DND-41 (cell line): ENCODE data around the gene DLG1.
"Not testable (repeated sequence)": the region's sequence is repeated elsewhere in the genome, so short reads cannot be mapped to it uniquely, and the experiment has no call there.

Source experiments
- ATAC-seq: fragments of 200-7000 bp; cut with Tn5 transposase; 3 replicates; pipeline ENCODE4 v1.9.1; 2021; ENCODE audit warnings: low read depth; ENCODE audit not compliant: insufficient read depth
- DNase-seq: peaks from one replicate; pipeline ENCODE4 v3.0.0-alpha.2; 2020
- H2AFZ ChIP-seq: 2 replicates; pipeline ENCODE4 v1.6.0; 2012; ENCODE audit warnings: low read depth, low read length
- H3K27ac ChIP-seq: 2 replicates; pipeline ENCODE4 v1.5.1; 2012; ENCODE audit warnings: low read length, inconsistent platforms
- H3K27me3 ChIP-seq: fragments of 200-600 bp; sonication (generic); 2 replicates; pipeline ENCODE4 v1.6.0; 2012; ENCODE audit warnings: low read length, mild to moderate bottlenecking, inconsistent platforms; ENCODE audit not compliant: insufficient read depth, poor library complexity
- H3K36me3 ChIP-seq: 2 replicates; pipeline ENCODE4 v1.5.1; 2012; ENCODE audit warnings: low read length, inconsistent platforms; ENCODE audit not compliant: insufficient read depth
- H3K4me1 ChIP-seq: 2 replicates; pipeline ENCODE4 v1.5.1; 2012; ENCODE audit warnings: mild to moderate bottlenecking, low read length; ENCODE audit not compliant: insufficient read depth
- H3K4me2 ChIP-seq: 2 replicates; pipeline ENCODE4 v1.6.0; 2012; ENCODE audit warnings: mild to moderate bottlenecking, moderate library complexity, low read length, inconsistent platforms; ENCODE audit not compliant: insufficient read depth
- H3K4me3 ChIP-seq, 2 experiments: fragments of 200-600 bp in 1 of 2; shearing (Covaris generic) in 1 of 2; 2 replicates each; pipeline ENCODE4 v1.5.1; 2012 to 2016; ENCODE audit warnings: inconsistent platforms in 2 of 2, low read length in 2 of 2, mild to moderate bottlenecking in 2 of 2, low read depth in 1 of 2, moderate library complexity in 1 of 2
- H3K79me2 ChIP-seq: 2 replicates; pipeline ENCODE4 v1.6.0; 2012; ENCODE audit warnings: low read length, inconsistent platforms; ENCODE audit not compliant: insufficient read depth
- H3K9ac ChIP-seq: 2 replicates; pipeline ENCODE4 v1.6.0; 2012; ENCODE audit warnings: low read depth, mild to moderate bottlenecking, inconsistent platforms, low read length, moderate library complexity
- H3K9me3 ChIP-seq: 2 replicates; pipeline ENCODE4 v1.5.1; 2012; ENCODE audit warnings: low read length, moderate library complexity, mild to moderate bottlenecking, inconsistent platforms; ENCODE audit not compliant: insufficient read depth, severe bottlenecking
- H4K20me1 ChIP-seq: 2 replicates; pipeline ENCODE4 v1.6.0; 2012; ENCODE audit warnings: low read length; ENCODE audit not compliant: insufficient read depth
- EZH2 ChIP-seq: IDR thresholded peaks from 3 replicates; pipeline ENCODE4 v1.6.1; 2012; ENCODE audit warnings: borderline replicate concordance, low read depth, mild to moderate bottlenecking, moderate library complexity, low read length, inconsistent platforms; ENCODE audit not compliant: severe bottlenecking
- TF ChIP-seq, protein P1 (sequence below): IDR thresholded peaks from 2 replicates; pipeline ENCODE4 v1.5.1; 2012; ENCODE audit warnings: borderline replicate concordance, low read length, moderate library complexity, mild to moderate bottlenecking; ENCODE audit not compliant: poor library complexity, severe bottlenecking; ENCODE audit errors: extremely low read depth

Gene DLG1

DNA sequence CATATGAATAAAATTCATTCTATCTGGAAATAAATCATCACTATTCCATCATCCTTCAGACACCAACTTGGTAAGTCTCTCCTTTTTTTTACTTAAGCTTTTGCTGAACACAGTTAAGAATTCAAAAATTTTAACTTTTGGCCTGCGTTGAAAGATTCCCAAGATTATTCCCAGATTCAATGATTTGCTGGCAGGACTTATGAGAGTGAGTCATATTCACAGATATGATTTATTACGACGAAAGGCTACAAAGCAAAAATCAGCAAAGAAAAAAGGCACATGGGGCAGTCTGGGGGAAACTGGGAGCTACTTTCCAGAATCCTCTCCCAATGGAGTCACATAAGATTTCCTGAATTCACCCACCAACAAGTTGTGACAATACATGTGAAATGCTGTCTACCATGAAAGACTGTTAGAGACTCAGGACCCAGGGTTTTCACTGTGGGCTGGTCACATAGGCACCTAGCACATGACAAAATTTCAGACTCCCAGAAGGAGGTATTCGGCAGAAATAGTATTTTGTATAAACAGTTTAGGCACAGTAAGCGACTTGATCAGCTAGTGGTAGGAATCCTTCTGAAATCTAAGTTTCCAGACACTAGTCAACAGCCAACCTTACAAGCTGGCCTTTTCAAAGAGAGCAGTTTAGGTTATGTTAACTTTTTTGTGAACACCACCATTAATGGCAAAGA is 82.1 kb downstream of the DLG1 start:
- H3K9me3 ChIP-seq, result no peaks in the 10 kb centered on the region
- no peak overlapping the region for H3K9ac ChIP-seq
- H3K4me2 ChIP-seq, result no peak overlapping the region
- no peak overlapping the region for H3K27ac ChIP-seq
- peaks cover 12% of the 10 kb centered on the region; the same call in 1 of the 2 replicates for H4K20me1 ChIP-seq
- no peaks in the 10 kb centered on the region for H3K27me3 ChIP-seq
- no peaks in the 10 kb centered on the region for H3K36me3 ChIP-seq
- TF ChIP-seq EZH2, result no peak
- TF ChIP-seq, protein P1, sequence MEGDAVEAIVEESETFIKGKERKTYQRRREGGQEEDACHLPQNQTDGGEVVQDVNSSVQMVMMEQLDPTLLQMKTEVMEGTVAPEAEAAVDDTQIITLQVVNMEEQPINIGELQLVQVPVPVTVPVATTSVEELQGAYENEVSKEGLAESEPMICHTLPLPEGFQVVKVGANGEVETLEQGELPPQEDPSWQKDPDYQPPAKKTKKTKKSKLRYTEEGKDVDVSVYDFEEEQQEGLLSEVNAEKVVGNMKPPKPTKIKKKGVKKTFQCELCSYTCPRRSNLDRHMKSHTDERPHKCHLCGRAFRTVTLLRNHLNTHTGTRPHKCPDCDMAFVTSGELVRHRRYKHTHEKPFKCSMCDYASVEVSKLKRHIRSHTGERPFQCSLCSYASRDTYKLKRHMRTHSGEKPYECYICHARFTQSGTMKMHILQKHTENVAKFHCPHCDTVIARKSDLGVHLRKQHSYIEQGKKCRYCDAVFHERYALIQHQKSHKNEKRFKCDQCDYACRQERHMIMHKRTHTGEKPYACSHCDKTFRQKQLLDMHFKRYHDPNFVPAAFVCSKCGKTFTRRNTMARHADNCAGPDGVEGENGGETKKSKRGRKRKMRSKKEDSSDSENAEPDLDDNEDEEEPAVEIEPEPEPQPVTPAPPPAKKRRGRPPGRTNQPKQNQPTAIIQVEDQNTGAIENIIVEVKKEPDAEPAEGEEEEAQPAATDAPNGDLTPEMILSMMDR, result no peak
- H3K4me1 ChIP-seq, result no peaks in the 10 kb centered on the region
- H3K79me2 ChIP-seq, result peaks cover 79% of the 10 kb centered on the region
- ATAC-seq (no peak), DNase-seq (no peak)
- H2AFZ ChIP-seq, result no peak overlapping the region
- no peak overlapping the region for H3K4me3 ChIP-seq

DNA sequence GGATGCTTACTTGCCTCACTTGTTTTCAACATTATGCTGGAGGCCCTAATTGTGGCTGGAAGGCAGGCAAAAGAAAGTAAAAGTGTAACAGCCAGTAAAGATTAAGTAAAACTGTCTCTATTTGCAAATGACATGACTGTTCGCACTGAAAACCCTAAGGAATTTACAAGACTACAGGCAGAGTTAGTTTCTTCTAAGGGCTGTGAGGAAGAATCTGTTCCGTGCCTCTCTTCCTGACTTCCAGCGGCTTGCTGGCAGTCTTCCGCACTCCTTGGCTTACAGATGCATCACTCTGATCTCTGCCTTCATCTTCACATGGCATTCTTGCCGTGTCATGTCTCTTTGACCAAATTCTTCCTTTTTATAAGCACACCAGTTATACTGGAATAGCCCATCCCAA is 86.1 kb downstream of the DLG1 start:
- Histone ChIP-seq H3K27ac (no peak overlapping the region), H3K9ac (no peak overlapping the region), H2AFZ (no peak overlapping the region), H3K4me2 (no peak overlapping the region), H4K20me1 (peaks cover 11% of the 10 kb centered on the region; the same call in 1 of the 2 replicates), H3K27me3 (no peaks in the 10 kb centered on the region), H3K9me3 (no peaks in the 10 kb centered on the region), H3K36me3 (no peaks in the 10 kb centered on the region), H3K4me1 (no peaks in the 10 kb centered on the region), H3K79me2 (peaks cover 90% of the 10 kb centered on the region), H3K4me3 (no peak overlapping the region)
- no peak for DNase-seq
- no peak for ATAC-seq
- TF ChIP-seq EZH2, result no peak
- TF ChIP-seq, protein P1, result no peak

DNA sequence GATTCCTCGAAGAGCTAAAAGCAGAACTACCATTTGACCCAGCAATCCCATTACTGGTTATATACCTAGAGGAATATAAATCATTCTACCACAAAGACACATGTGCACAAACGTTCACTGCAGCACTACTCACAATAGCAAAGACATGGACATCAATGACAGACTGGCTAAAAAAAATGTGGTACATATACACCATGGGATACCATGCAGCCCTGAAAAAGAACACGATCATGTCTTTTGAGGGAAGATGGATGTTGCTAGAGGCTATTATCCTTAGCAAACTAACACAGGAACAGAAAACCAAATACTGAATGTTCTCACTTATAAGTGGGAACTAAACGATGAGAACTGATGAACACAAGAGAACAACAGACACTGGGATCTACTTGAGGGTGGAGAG is 86.7 kb downstream of the DLG1 start:
- not testable (repeated sequence) for H3K27ac ChIP-seq, H3K27me3 ChIP-seq, H3K9ac ChIP-seq, H3K9me3 ChIP-seq, H3K4me2 ChIP-seq, H3K4me3 ChIP-seq, H3K36me3 ChIP-seq, H2AFZ ChIP-seq, ATAC-seq, H3K4me1 ChIP-seq, DNase-seq
- Histone ChIP-seq H3K79me2 (peaks cover 90% of the 10 kb centered on the region), H4K20me1 (peaks cover 11% of the 10 kb centered on the region; the same call in 1 of the 2 replicates)

DNA sequence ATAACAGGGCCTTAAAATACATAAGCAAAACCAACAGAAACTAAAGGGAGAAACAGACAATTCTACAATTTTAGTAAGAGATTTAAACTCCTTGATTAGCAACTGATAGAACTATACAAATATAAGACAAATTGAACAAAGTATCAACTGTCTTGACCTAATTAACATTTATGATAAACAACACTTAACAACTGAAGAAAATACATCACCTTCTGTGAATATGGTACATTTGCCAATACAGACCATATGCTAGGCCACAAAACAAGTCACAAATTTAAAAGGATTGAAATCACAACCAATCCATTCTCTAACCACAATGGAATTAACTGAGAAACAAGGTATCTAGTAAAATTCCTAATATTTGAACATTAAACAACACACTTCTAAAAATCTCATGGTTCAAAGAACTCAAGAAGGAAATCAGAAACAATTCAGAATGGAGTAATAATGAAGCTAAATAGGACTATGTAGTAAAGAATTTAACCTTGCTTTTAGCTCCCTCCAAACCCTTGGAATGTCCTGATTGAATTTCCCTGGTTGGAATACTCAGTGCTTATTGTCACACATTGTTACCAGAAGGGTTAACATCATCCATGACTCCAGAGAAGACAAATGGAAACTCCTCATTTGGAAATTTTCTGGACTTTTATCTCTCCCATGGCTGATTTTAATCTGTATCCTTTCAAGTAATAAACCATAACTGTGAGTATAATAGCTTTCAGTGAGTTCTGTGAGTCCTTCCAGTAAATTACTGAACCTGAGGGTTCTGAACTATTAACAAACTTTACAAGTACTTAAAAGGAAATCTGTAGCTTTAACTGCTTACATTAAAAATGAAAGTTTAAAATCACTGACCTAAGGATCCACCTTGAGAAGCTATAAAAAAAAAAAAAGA is 88.8 kb downstream of the DLG1 start:
- H3K9ac ChIP-seq, result no peak overlapping the region
- no peak overlapping the region for H3K27ac ChIP-seq
- no peaks in the 10 kb centered on the region for H3K9me3 ChIP-seq
- no peak overlapping the region for H3K4me2 ChIP-seq
- H2AFZ ChIP-seq, result no peak overlapping the region
- DNase-seq (no peak), ATAC-seq (no peak)
- H4K20me1 ChIP-seq, result peaks cover 10% of the 10 kb centered on the region; the same call in 1 of the 2 replicates
- no peaks in the 10 kb centered on the region for H3K36me3 ChIP-seq
- no peak overlapping the region for H3K4me3 ChIP-seq
- H3K4me1 ChIP-seq, result no peaks in the 10 kb centered on the region
- H3K79me2 ChIP-seq, result peaks cover 93% of the 10 kb centered on the region
- TF ChIP-seq EZH2, result no peak
- TF ChIP-seq, protein P1, result no peak
- H3K27me3 ChIP-seq, result no peaks in the 10 kb centered on the region
